Neutrophil (primary cell): ENCODE results near the gene SLC9A3.

Experiments
- H3K27ac ChIP-seq: fragments of 200-600 bp; sonication (generic); 2 replicates; pipeline ENCODE4 v1.5.1; 2016; ENCODE audit warnings: mild to moderate bottlenecking, moderate library complexity
- H3K27me3 ChIP-seq: fragments of 200-600 bp; sonication (generic); 2 replicates; pipeline ENCODE4 v1.6.0; 2016; ENCODE audit warnings: mild to moderate bottlenecking
- H3K36me3 ChIP-seq: fragments of 200-600 bp; sonication (generic); 2 replicates; pipeline ENCODE4 v1.5.1; 2017
- H3K4me1 ChIP-seq, 2 experiments: fragments of 200-600 bp in 1 of 2; sonication (generic) in 1 of 2; 1 replicate in 1 of 2; 2 replicates in 1 of 2; pipeline versions ENCODE4 v1.5.1 to v1.6.1; 2013 to 2016; ENCODE audit warnings: low read depth in 1 of 2, low read length in 1 of 2, mild to moderate bottlenecking in 1 of 2, moderate library complexity in 1 of 2; ENCODE audit not compliant: control insufficient read depth in 1 of 2, insufficient read depth in 1 of 2
- H3K4me3 ChIP-seq, 2 experiments: fragments of 200-600 bp in 1 of 2; sonication (generic) in 1 of 2; 1 replicate in 1 of 2; 2 replicates in 1 of 2; pipeline ENCODE4 v1.5.1; 2013 to 2016; ENCODE audit warnings: low read depth in 1 of 2, low read length in 1 of 2, mild to moderate bottlenecking in 1 of 2, moderate library complexity in 1 of 2
- H3K9me3 ChIP-seq: fragments of 200-600 bp; sonication (generic); 2 replicates; pipeline ENCODE4 v1.5.1; 2016
- TF ChIP-seq, protein P1 (sequence below): fragments of 200-600 bp; sonication (generic); IDR thresholded peaks from 2 replicates; pipeline ENCODE4 v1.5.1; 2016; ENCODE audit warnings: antibody characterized with exemption

The SLC9A3 gene

DNA sequence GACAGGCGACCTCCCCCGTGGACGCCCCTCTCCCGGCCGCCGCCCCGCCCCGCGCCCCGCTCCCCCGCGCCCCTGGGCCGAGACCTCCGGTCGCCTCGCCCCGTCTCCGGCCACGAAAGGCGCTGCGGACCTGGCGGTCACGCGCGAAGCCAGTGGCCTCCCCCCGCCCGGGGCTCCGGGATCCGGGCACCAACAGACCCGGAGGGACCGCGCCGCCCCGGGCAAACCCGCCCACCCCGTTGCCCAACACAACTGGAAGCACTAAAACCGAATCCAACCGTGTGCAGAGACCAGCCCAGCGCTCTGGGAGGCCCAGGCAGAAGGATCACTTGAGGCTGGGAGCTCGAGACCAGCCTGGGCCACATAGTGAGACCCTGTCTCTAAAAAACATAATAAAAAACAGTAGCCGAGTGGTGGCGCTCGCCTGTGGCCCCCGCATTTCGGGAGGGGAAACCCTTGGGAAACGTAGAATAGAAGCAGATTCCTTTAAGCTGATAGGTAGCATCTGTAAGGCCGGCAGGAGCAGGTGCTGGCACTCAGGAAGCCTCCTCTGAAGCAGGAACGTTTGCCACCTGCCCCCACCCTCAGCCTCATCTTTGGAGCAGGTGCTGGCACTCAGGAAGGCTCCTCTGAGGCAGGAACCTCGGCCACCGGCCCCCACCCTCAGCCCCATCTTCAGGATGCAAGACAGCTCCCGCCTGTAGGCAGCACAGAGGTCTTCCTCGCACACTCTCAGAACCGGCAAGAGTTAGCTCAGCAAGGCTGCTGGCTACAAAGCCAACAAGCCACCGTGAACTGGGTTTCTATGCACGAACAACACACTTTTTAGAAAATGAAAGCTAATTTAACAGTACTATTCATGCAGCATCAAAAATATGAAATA lies 4.6 kb upstream of the SLC9A3 start:
- Histone ChIP-seq H3K9me3 (no peaks in the 10 kb centered on the region), H3K27ac (no peak overlapping the region), H3K36me3 (no peaks in the 10 kb centered on the region), H3K27me3 (peaks cover 100% of the 10 kb centered on the region), H3K4me3 (no peak overlapping the region), H3K4me1 (peaks cover 0 to 26% of the 10 kb centered on the region in 2 experiments)
- TF ChIP-seq, protein P1, sequence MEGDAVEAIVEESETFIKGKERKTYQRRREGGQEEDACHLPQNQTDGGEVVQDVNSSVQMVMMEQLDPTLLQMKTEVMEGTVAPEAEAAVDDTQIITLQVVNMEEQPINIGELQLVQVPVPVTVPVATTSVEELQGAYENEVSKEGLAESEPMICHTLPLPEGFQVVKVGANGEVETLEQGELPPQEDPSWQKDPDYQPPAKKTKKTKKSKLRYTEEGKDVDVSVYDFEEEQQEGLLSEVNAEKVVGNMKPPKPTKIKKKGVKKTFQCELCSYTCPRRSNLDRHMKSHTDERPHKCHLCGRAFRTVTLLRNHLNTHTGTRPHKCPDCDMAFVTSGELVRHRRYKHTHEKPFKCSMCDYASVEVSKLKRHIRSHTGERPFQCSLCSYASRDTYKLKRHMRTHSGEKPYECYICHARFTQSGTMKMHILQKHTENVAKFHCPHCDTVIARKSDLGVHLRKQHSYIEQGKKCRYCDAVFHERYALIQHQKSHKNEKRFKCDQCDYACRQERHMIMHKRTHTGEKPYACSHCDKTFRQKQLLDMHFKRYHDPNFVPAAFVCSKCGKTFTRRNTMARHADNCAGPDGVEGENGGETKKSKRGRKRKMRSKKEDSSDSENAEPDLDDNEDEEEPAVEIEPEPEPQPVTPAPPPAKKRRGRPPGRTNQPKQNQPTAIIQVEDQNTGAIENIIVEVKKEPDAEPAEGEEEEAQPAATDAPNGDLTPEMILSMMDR = no peak

DNA sequence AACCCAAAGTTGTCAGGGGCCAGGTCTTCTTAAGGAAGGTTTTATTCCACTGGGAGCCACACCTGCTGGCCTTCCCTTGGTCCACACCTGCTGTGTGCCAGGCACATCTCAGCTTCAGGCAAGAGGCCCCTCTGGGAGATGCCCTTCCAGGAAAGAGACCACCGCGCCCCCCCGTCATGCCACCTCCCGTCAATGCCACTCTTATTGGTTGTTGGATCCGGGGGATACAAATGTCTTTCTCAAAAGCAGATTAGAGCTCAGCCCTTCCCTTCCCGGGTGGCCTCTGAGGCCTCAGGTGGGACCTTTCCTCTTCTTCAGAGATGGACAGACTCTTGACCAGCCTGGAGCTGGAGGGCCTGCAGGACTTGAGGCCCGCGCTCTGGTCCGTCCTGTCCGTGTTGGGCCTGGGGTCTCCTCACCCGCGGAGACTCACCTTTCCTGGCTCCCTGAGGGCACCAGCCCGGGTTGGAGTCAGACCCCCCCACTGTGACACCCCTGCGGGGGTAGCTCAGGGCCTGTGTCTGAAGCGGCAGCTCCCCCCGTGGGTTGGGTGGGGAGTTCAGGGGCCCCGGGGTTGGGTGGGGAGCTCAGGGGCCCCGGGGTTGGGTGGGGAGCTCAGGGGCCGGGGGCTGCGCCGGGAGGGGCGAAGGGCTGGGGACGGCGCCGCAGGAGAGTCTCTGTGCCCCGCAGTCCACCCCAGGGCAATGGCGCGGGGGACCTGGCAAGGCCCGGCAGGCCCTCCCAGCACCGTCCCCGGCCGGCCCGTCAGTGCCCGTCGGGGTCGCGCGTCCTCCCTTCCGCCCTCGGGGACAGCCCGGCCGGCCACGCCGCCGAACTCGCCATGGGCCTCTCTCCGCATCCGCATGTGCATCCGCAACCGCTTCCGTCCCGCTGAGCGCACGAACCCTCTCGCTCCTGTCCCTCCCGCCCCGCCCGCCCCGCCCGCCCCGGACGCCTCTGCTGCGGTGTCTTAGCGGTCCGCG lies 3.7 kb upstream of the SLC9A3 start:
- Histone ChIP-seq H3K4me1 (peaks cover 0 to 26% of the 10 kb centered on the region in 2 experiments), H3K27me3 (peaks cover 100% of the 10 kb centered on the region), H3K4me3 (no peak overlapping the region)

DNA sequence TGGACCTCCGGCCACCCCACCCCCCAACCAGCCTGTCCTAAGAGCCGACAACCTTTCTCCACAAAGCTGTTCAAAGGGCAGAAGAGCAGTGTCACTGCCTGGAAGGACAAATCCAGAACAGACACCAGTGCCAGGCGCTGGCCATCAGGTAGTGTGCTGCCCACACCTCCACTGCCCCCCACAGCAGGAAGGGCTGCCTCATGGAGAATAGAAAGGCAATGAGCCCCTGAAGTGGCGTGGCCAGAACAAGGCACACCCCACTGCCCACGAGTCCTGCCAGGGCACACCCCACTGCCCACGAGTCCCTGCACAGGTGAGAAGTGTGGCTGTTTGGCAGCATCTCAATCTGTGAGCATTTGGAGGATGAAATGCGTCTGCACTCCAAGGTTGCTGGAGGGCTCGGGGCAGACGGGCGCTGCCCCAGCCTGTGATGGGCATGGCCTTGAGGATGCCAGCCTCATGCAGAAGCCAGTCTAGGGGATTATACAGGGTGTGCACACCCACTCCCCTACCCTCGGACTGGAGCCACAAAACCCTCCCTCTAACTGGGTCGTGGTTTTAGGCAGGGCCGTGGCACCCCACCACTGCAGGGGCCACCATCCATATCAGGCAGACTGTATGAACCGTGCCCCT lies 2.3 kb upstream of the SLC9A3 start:
- Histone ChIP-seq H3K4me3 (no peak overlapping the region), H3K27me3 (peaks cover 100% of the 10 kb centered on the region), H3K9me3 (no peaks in the 10 kb centered on the region), H3K27ac (no peak overlapping the region), H3K36me3 (no peaks in the 10 kb centered on the region), H3K4me1 (peaks cover 0 to 26% of the 10 kb centered on the region in 2 experiments)
- TF ChIP-seq, protein P1 = no peak

More for the DNA sequence above, 3.7 kb upstream of the SLC9A3 start:
- Histone ChIP-seq H3K36me3 (no peaks in the 10 kb centered on the region), H3K27ac (no peak overlapping the region), H3K9me3 (no peaks in the 10 kb centered on the region)
- TF ChIP-seq, protein P1 = no peak

DNA sequence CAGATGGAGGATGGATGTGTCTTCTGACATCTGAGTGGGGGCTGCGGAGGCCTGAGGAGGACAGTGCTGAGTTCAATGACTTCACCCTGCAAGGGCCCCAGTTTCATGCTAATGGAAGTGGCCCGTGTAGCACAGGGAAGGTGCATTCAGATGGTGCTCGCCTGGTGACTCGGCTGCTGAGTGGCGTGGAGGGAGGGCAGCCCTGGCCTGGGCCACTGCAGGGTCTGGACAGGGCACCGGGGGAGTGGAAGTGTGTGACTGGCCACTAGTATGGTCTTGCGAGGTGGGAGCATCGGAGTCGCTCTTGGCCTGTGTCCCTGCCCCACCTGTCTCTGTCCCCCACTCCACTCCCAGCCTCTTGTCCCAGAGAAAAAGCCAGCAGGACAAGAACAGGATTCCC lies 1.7 kb upstream of the SLC9A3 start:
- Histone ChIP-seq H3K27me3 (peaks cover 100% of the 10 kb centered on the region), H3K9me3 (no peaks in the 10 kb centered on the region), H3K4me3 (no peak overlapping the region), H3K4me1 (peaks cover 0 to 25% of the 10 kb centered on the region in 2 experiments), H3K27ac (no peak overlapping the region), H3K36me3 (no peaks in the 10 kb centered on the region)
- TF ChIP-seq, protein P1 = no peak
